ENCODE results near the gene ZNF665. TPM values are rescaled to one million over a fixed set of nuclear protein-coding genes. Genes with fewer than 3 reads are reported as not detected.

The ZNF665 gene
- total RNA-seq, 1 donor, result 0.86 TPM

DNA sequence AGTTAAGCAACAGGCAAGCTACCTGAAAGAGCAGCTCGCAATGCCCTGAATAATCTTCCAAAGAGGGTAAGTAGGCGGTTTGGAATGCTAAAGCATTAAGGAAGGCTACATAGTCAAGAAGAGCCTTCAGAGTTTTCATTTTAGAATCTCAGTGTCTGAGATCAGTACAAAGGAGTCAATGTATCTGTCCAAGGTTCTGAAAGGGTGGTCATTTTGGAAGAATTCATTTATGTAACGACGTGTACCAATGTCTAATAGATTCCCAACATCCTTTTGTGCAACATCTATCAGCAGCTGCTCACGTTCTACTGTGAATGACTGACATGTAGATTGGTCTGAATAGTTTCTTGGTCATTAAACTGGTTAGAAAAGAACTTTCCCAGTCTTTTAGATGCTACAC lies 15.2 kb downstream of the ZNF665 start:
- TF ChIP-seq, protein P1, sequence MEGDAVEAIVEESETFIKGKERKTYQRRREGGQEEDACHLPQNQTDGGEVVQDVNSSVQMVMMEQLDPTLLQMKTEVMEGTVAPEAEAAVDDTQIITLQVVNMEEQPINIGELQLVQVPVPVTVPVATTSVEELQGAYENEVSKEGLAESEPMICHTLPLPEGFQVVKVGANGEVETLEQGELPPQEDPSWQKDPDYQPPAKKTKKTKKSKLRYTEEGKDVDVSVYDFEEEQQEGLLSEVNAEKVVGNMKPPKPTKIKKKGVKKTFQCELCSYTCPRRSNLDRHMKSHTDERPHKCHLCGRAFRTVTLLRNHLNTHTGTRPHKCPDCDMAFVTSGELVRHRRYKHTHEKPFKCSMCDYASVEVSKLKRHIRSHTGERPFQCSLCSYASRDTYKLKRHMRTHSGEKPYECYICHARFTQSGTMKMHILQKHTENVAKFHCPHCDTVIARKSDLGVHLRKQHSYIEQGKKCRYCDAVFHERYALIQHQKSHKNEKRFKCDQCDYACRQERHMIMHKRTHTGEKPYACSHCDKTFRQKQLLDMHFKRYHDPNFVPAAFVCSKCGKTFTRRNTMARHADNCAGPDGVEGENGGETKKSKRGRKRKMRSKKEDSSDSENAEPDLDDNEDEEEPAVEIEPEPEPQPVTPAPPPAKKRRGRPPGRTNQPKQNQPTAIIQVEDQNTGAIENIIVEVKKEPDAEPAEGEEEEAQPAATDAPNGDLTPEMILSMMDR (IDR thresholded peaks at IDR 0.05; ENCODE audit: insufficient read depth, low read depth, low read length), result no peak
- no peak overlapping the region for H3K4me3 ChIP-seq (ENCODE audit: low read depth, low read length)
- no peak for DNase-seq (ENCODE audit: low read depth)

DNA sequence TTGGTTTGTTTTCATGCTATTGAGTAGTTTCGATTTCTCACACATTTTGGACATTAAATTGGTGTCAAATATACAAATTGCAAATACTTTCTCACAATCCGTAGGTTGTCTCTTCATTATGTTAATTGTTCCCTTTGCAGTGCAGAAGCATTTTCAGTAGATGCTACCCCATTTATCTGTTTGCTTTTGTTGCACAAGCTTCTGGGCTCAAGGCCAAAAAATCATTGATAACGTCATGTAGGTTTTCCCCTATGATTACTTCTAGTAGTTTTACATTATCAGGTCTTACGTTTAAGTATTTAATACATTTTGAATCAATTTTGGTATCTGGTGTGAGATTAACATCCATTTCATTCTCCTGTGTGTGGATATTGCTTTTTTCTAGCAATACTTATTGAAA lies 20.3 kb downstream of the ZNF665 start:
- TF ChIP-seq, protein P1 (IDR thresholded peaks at IDR 0.05; ENCODE audit: insufficient read depth, low read depth, low read length), result no peak
- no peak overlapping the region for H3K4me3 ChIP-seq (ENCODE audit: low read depth, low read length)
- DNase-seq (ENCODE audit: low read depth), result peak; percentile 19

DNA sequence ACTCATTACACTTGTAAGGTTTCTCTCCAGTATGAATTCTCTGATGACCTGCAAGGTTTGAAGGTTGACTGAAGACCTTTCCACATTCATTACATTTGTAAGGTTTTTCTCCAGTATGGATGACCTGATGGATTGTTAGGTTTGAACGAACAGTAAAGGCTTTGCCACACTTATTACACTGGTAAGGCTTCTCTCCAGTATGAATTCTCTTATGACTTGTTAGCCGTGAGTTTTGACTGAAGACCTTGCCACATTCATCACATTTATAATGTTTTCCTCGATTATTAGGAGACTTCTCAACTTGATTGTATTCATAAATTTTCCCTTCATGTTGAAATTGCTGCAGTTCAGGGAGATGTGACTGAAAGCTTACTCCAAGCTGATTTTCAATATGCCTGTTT lies 27.5 kb downstream of the ZNF665 start:
- DNase-seq (ENCODE audit: low read depth), result no peak
- H3K4me3 ChIP-seq (ENCODE audit: low read depth, low read length), result no peak overlapping the region
- TF ChIP-seq, protein P1 (IDR thresholded peaks at IDR 0.05; ENCODE audit: insufficient read depth, low read depth, low read length), result no peak

- TF ChIP-seq, protein P1 (IDR thresholded peaks at IDR 0.05; ENCODE audit: insufficient read depth, low read depth, low read length), result no peak
- no peak for DNase-seq (ENCODE audit: low read depth)
- H3K4me3 ChIP-seq (ENCODE audit: low read depth, low read length), result no peak overlapping the region
These were observed 32.0 kb downstream of the ZNF665 start for GRCh38 chr19:53161123-53161522.

GRCh38 chr19:53160350-53160749 lies 32.8 kb downstream of the ZNF665 start:
- DNase-seq (ENCODE audit: low read depth), result no peak
- no peak overlapping the region for H3K4me3 ChIP-seq (ENCODE audit: low read depth, low read length)
- TF ChIP-seq, protein P1 (IDR thresholded peaks at IDR 0.05; ENCODE audit: insufficient read depth, low read depth, low read length), result no peak

- peak overlapping the region; percentile 75 for H3K4me3 ChIP-seq (ENCODE audit: low read depth, low read length)
- TF ChIP-seq, protein P1 (IDR thresholded peaks at IDR 0.05; ENCODE audit: insufficient read depth, low read depth, low read length), result no peak
- DNase-seq (ENCODE audit: low read depth), result peak; percentile 44
These were observed 35.0 kb downstream of the ZNF665 start for GRCh38 chr19:53158119-53158656.

- DNase-seq (ENCODE audit: low read depth), result no peak
- TF ChIP-seq, protein P1 (IDR thresholded peaks at IDR 0.05; ENCODE audit: insufficient read depth, low read depth, low read length), result no peak
- H3K4me3 ChIP-seq (ENCODE audit: low read depth, low read length), result peak overlapping the region; percentile 75
These were observed 35.5 kb downstream of the ZNF665 start for GRCh38 chr19:53157626-53158025.

All from fibroblast of villous mesenchyme (primary cell).